Esophagus muscularis mucosa (tissue), 3 donors: Measurements from ENCODE around the gene KCNH1.

Experiments used
- CTCF ChIP-seq, 3 experiments: fragments of 200-600 bp in 2 of 3; fragments of 450-650 bp in 1 of 3; sonication (generic) in 2 of 3; IDR thresholded peaks; one replicate each; pipeline ENCODE4 v1.5.1; 2017 to 2019; ENCODE audit warnings: antibody characterized with exemption in 3 of 3, mild to moderate bottlenecking in 2 of 3, moderate library complexity in 1 of 3
- POLR2A ChIP-seq: fragments of 450-650 bp; IDR thresholded peaks from one replicate; pipeline ENCODE4 v1.6.1; 2017; ENCODE audit warnings: antibody characterized with exemption, moderate library complexity, mild to moderate bottlenecking, low read depth

GRCh38 chr1:210722410-210723081 lies 411.4 kb downstream of the KCNH1 start:
- TF ChIP-seq POLR2A (no peak), CTCF (IDR thresholded peaks at IDR 0.05) (no peak)
